Measurements from ENCODE around the gene PPP1CC. TPM values are rescaled to one million over a fixed set of nuclear protein-coding genes. Genes with fewer than 3 reads are reported as not detected.
"Not testable (repeated sequence)": the region's sequence is repeated elsewhere in the genome, so short reads cannot be mapped to it uniquely, and the experiment has no call there.

Gene PPP1CC
- 100 to 1,000 TPM; 137 to 174 TPM for total RNA-seq
- long read RNA-seq, transcript PPP1CC-201 (7 exons, 2,559 nt): major isoform, 168 of 185 reads
- long read RNA-seq, transcript PPP1CC-202 (8 exons, 1,472 nt): minor isoform, 5 of 185 reads
- long read RNA-seq, partial matches to known transcripts: 2 of 185 reads
- long read RNA-seq, other reads (novel, unspliced or antisense): 7 of 185 reads

DNA sequence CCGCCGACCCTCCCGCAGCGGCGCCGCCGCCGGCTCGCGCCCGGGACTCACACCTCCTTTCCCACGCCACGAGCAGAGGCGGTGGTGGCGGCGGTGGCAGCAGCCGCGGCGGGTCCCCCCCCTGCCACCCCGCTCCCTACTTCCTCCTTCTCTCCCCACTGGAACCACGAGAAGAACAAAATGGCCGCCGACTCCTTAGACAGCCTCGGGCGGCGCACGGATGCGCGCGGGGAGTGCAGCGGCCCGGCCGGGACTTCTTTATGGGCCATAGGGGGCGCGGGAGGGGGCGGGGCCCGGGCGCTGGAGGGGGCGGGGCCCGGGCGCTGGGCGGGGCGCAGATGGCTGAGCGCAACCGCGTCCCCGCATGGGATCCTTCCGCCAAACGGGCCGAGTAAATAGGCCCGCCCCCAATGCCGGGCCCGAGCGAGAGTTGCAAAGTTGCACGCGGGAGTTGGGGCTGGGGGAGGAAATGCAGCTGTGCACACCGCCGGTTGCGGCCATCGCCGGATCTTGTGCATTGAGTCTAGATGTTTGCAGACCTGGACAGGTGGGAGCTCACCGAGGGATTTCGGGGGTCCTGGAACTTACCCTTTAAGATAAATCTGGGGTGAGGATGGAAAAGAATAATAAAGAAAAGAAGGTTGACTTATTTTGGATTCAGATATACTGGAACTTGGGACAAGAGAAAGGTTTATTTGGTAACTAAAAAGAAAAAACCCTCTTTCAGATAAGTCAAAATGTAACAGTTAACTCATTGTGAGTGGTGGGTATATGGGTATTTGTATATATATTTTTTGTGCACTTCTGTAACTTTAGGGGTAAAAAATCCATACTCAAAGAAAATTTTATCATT is at the start of gene PPP1CC:
Gene PPP1CC, minus strand, starts transcription at position 174 of the 853 bp plus-strand sequence. CDS start 184 bp downstream, outside the sequence.
- DNase-seq (peak; percentile 95), ATAC-seq (peak; percentile 96 to 98)
- intact Hi-C loops (cut with DNase I): loop anchor here in 1 of 2 donors (10.0 kb wide), 1 partner anchor 102 kb away; the partner anchor contains the start of gene CCDC63

DNA sequence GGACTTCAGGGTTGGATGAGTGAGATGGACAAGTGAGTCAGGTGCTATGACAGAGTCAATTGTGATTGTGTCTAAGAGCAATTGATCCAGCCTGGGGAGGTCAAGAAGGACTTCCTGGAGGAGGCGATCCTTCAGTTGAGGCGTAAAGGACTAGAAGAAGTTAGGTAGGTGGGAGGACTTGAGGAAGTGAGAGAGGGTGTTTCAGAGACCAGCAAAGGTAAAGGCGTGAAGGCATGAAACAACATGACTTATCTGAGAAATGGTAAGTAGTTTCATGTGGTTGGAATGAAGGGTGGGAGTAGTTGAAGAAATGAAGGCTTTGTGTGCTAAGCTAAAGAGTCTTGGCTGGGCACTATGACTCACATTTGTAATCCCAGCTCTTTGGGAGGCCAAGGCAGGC is 48.9 kb upstream of the PPP1CC start:
- DNase-seq: no peak
- intact Hi-C loops (cut with DNase I): no loop called here
- ATAC-seq: no peak

DNA sequence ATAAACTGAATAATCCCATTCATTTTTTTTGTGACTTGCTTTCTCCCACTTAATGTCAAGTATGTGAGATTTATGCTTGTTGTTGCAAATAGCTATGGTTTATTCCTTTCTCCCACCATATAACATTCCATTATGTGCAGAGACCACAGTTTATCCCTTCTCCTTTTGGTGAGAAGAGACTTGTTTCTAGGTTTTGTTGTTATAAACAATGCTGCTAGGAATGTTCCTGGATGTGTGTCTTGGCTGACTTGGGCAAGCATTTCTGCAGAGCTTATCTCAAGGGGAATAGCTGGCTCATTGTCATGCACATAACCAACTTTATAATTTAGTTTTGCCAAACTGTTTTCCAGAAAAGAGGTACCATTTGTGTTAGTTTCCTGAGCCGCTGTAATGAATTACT is 47.6 kb upstream of the PPP1CC start:
- intact Hi-C loops (cut with DNase I): no loop called here
- DNase-seq: no peak
- ATAC-seq: peak; percentile 36 to 74

DNA sequence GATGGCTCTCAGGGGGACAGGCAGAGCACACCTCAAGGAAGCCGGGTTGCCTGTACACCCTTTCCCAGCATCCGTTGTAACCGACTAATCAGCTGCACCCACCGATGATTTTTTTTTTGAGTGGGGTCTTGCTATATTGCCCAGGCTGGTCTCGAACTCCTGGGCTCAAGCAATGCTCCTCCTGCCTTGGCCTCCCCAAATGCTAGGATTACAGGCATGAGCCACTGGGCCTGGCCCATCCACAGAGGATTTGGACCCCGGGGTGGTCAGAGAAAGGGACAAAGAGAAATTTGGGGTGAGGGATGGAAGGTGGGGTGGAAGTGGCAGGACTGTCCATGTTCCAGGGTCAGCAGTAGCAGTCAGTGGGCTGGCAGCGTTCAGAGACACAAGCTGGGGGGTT is 43.3 kb upstream of the PPP1CC start:
- ATAC-seq: no peak
- DNase-seq: no peak
- intact Hi-C loops (cut with DNase I): no loop called here

GRCh38 chr12:110785240-110785639 is 42.5 kb upstream of the PPP1CC start:
- intact Hi-C loops (cut with DNase I): no loop called here
- ATAC-seq: no peak

GRCh38 chr12:110782922-110783321 is 40.2 kb upstream of the PPP1CC start:
- ATAC-seq (no peak), DNase-seq (no peak)
- intact Hi-C loops (cut with DNase I): no loop called here

More at GRCh38 chr12:110785240-110785639, 42.5 kb upstream of the PPP1CC start:
- DNase-seq: no peak

- no peak for DNase-seq
- intact Hi-C loops (cut with DNase I): no loop called here
- no peak for ATAC-seq
These were observed 39.4 kb upstream of the PPP1CC start for GRCh38 chr12:110782094-110782493.

GRCh38 chr12:110780448-110780847 is 37.8 kb upstream of the PPP1CC start:
- intact Hi-C loops (cut with DNase I): no loop called here
- ATAC-seq: no peak
- DNase-seq: no peak

DNA sequence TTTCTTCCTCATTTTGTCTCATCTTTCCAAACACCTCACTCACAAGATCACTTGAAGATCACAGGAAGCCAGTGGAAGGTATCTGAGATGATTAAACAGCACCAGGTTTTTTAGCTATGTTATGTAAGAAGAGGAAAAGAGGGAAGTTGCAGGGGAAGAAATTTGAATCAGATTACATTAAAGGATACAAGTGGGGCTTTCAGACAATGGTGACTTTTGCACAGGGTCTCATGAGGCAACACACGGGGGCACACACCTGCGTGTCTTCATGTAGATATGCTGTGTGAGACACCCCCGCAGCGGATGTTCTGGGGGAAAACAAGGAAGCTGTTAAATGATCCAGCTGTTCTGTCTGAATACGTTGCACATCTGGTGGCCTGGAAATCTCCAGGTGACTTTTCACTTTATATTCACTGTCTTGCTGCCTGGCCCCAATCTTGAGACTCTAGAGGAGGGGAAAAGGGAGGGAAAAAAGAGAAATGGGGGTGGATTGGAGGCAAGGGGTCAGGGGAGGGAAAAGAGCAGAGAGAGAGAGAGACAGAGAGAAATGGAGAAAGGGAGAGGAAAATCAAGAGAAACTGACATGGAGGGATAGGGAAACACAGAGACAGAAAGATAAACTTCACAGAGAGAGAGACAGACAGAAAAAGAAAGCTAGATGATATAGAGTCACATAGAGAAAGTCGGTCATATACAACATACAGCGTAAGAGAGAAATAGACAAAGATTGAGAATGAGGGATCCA is 36.3 kb upstream of the PPP1CC start:
- ATAC-seq (no peak), DNase-seq (no peak)
- intact Hi-C loops (cut with DNase I): no loop called here

DNA sequence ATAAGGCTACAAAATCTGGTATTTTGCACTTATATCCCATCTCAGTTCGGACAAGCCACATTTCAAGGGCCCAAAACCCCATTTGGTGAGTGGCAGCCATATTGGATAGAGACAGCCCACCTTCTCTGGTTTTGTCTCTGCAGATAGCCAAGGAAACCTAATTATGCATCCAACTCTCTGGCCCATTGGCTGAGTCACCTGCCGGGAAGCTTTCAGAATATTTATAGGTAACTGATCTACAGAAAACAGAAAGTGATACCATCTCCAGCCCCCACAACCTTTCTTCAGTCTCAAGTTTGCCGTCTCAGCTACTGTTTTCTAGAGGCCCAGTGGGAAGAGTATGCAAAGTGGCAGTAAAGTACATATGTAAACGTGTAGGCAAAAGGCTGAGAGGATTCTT is 33.7 kb upstream of the PPP1CC start:
- no peak for DNase-seq
- intact Hi-C loops (cut with DNase I): no loop called here
- ATAC-seq: no peak

GRCh38 chr12:110775997-110776396 is 33.3 kb upstream of the PPP1CC start:
- intact Hi-C loops (cut with DNase I): no loop called here
- ATAC-seq: no peak
- no peak for DNase-seq

GRCh38 chr12:110774824-110775223 is 32.1 kb upstream of the PPP1CC start:
- DNase-seq: no peak
- intact Hi-C loops (cut with DNase I): no loop called here
- ATAC-seq: no peak

DNA sequence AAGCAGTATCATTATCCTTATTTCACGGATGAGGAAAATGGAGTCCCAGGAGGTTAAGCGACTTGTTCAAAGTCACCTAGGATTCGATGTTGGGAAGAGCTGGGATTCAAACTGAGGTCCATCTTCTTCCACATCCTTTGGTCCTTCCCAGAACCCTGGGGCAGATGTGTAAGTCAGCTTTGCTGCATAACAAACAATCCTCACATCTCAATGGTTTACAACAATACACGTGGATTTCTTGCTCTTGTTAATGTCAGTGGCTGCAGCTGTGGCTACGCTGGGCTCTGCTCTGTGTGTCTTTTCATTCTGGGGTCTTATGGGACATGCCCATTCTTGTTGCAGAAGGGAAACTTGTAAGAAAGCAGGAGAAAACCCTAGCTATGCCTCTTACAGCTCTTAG is 26.3 kb upstream of the PPP1CC start:
- ATAC-seq (no peak), DNase-seq (no peak)
- intact Hi-C loops (cut with DNase I): loop anchor here in 1 of 2 donors (10.0 kb wide), 1 partner anchor 46 kb away; no protein-coding TSS in a partner anchor

- intact Hi-C loops (cut with DNase I): loop anchor here in 1 of 2 donors (10.0 kb wide), 1 partner anchor 47 kb away; no protein-coding TSS in a partner anchor
- ATAC-seq (no peak), DNase-seq (no peak)
These were observed 25.2 kb upstream of the PPP1CC start for GRCh38 chr12:110767863-110768262.

DNA sequence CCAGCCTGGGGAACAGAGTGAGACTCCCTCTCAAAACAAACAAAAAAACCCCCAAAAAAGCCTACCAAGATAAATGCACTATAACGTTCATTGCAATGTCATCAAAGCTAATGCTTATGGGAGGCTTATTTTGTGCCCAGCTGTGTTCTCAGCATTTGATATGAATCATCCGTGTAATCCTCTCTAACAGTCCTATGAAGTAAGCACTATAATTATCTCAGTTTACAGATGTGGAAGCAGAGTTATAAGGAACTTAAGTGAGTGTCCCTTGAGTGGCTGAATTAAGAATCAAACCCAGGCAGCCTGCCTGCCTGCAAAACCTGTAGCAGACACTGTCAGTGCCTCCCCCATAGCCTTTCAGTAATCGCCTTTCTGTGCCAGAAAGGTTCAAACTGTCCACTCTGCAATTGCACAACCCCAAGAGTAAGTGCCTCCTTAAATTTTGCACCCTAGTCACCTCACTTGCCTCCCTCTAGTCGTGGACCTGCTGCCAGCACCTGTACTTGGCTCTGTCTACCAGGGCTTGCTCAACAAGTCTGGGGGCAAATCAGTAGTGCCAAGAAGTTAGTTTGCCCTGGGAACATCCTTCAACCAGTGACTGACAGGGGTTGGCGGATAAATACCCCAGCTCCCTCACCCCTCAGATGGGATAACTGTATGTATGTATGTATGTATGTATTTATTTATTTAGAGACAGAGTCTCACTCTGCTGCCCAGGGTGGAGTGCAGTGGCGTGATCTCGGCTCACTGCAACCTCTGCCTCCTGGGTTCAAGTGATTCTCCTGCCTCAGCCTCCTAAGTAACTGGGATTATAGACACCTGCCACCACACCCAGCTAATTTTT is 23.8 kb upstream of the PPP1CC start:
- ATAC-seq (peak in 1 of 2 donors; percentile 55), DNase-seq (no peak)
- intact Hi-C loops (cut with DNase I): loop anchor here in 1 of 2 donors (10.0 kb wide), 1 partner anchor 48 kb away; no protein-coding TSS in a partner anchor

DNA sequence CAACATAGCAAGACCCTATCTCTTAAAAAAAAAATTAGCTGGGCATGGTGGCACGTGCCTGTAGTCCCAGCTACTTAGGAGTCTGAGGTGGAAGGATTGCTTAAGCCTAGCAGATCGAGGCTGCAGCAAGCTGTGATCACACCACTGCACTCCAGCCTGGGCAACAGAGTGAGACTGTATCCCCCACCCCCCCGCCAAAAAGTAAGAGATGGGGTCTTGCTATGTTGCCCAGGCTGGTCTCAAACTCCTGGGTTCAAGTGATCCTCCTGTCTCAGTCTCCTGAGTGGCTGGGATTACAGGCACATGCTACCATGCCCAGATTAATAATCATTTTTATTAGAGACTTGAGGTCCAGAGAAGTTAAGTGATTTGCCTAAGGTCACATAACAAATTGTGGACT is 22.9 kb upstream of the PPP1CC start:
- ATAC-seq, DNase-seq: not testable (repeated sequence)
- intact Hi-C loops (cut with DNase I): loop anchor here in 1 of 2 donors (10.0 kb wide), 1 partner anchor 49 kb away; no protein-coding TSS in a partner anchor

DNA sequence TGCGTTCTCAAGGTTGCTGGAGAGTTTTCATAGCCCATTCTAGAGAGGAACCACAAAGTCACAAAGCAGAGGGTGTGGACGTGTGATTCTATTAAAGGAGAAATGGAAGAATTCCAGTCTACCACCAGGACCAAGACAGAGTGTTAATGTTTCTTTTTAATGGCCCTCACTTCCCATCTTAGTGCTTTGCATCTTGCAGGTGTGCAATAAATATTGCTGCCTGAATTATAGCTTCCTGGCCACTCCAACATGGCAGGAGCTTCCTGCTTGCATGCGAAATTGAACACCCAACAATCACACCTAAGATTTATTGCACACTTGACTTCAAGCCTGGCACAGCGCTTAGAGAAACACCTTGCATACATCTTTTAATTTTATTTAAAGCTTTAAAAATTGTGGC is 22.4 kb upstream of the PPP1CC start:
- intact Hi-C loops (cut with DNase I): loop anchor here in 1 of 2 donors (10.0 kb wide), 1 partner anchor 50 kb away; no protein-coding TSS in a partner anchor
- ATAC-seq: no peak
- no peak for DNase-seq

- no peak for DNase-seq
- intact Hi-C loops (cut with DNase I): loop anchor here in 1 of 2 donors (10.0 kb wide), 1 partner anchor 51 kb away; no protein-coding TSS in a partner anchor
- ATAC-seq: peak in 1 of 2 donors; percentile 15
These were observed 20.9 kb upstream of the PPP1CC start for GRCh38 chr12:110763583-110763982.

Data from left cardiac atrium (tissue), 4 donors.